AG04450 (cell line): ENCODE results near the gene TSC22D2. TPM values are rescaled to one million over a fixed set of nuclear protein-coding genes. Genes with fewer than 3 reads are reported as not detected.

Experiments used
- CTCF ChIA-PET: fragments of 300-600, 350-600 bp; formaldehyde crosslinking; extraction: SDS; loops from one replicate; lab custom pipeline; 2022; ENCODE audit warnings: antibody characterized with exemption, inconsistent platforms; lab: Charles Lee
- POLR2A ChIA-PET: fragments of 350-600 bp; formaldehyde crosslinking; extraction: SDS; loops from one replicate; lab custom pipeline; 2021; ENCODE audit warnings: antibody characterized with exemption, inconsistent platforms; lab: Yijun Ruan, JAX
- DNase-seq: peaks from one replicate; pipeline ENCODE4 v3.0.0-alpha.2; 2011; ENCODE audit warnings: low read depth, low spot score
- H3K27ac ChIP-seq: one replicate; pipeline ENCODE4 v1.5.1; 2012; ENCODE audit warnings: low read depth, low read length, control low read depth
- H3K27me3 ChIP-seq: one replicate; pipeline ENCODE4 v1.6.0; 2012; ENCODE audit warnings: low read length; ENCODE audit not compliant: control insufficient read depth, insufficient read depth
- H3K4me3 ChIP-seq: 2 replicates; pipeline ENCODE4 v1.5.1; 2011; ENCODE audit warnings: mild to moderate bottlenecking, low read depth, low read length, control low read depth
- H3K9me3 ChIP-seq: 2 replicates; pipeline ENCODE4 v1.5.1; 2012; ENCODE audit warnings: low read length; ENCODE audit not compliant: control insufficient read depth, insufficient read depth
- polyA plus RNA-seq: library from polyadenylated mRNA; depleted of rRNA; stranded (reverse); fragments of >200 nt; gene quantifications from 2 replicates; pipeline ENCODE4 v1.2.3, GENCODE V29; 2011
- TF ChIP-seq, protein P1 (sequence below): IDR thresholded peaks from 2 replicates; pipeline ENCODE4 v1.5.1; 2011; ENCODE audit warnings: low read depth, low read length, control low read depth, inconsistent platforms

Gene TSC22D2
- polyA plus RNA-seq, 1 experiment = 28.4 TPM

DNA sequence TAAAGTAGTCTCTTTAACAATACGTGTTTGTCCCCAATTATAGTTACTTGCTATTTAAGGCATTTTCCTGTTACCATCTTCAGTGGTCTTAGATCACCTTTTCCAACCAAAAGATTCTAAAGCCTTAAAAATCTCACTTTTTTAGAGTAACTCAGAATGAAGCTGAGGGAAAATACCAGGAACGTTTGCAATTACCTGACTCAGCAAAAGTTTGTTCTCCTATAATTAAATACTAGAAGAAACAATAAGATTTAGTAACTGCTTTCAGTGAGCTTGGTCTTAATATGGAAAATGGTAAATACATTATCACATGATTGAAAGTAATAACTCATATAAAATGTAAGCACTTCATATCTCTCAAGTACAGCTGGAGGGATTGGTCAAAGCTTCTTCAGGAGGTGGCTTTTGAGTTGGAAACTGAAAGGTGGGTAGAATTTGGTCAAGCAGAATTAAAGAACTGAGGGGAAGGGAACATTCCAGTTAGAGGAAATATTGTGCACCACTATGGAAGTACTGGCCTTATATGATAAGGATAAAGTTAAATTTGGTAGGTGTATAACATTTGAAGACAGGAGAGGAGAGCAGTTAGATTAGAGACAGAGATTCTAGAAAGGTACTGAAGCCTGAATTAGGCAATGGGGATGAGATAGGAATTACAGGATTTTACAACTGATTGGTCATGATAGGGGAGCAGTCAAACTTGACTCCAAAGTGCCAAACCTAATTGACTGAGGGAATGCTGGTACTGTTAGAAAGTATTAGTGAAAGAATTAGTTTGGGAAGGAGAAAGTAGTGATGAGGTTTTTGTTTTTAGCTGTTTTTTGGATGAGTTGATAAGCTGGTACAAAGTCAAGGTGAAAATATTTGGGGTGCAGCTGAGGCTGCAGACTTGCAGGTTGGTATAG is 21.9 kb downstream of the TSC22D2 start:
- Histone ChIP-seq H3K9me3 (no peaks in the 10 kb centered on the region), H3K27ac (no peak overlapping the region), H3K4me3 (no peak overlapping the region), H3K27me3 (no peaks in the 10 kb centered on the region)
- POLR2A ChIA-PET = interaction anchor here (1.5 kb wide), 1 partner anchor 21 kb away, joined by 3 read pairs; the partner anchor contains the start of gene TSC22D2
- CTCF ChIA-PET = interaction anchor here (0.8 to 1.1 kb wide), 3 partner anchors 66 to 550 kb away, joined by 3 to 4 read pairs (median 3); no protein-coding TSS in a partner anchor
- no peak for DNase-seq
- TF ChIP-seq, protein P1, sequence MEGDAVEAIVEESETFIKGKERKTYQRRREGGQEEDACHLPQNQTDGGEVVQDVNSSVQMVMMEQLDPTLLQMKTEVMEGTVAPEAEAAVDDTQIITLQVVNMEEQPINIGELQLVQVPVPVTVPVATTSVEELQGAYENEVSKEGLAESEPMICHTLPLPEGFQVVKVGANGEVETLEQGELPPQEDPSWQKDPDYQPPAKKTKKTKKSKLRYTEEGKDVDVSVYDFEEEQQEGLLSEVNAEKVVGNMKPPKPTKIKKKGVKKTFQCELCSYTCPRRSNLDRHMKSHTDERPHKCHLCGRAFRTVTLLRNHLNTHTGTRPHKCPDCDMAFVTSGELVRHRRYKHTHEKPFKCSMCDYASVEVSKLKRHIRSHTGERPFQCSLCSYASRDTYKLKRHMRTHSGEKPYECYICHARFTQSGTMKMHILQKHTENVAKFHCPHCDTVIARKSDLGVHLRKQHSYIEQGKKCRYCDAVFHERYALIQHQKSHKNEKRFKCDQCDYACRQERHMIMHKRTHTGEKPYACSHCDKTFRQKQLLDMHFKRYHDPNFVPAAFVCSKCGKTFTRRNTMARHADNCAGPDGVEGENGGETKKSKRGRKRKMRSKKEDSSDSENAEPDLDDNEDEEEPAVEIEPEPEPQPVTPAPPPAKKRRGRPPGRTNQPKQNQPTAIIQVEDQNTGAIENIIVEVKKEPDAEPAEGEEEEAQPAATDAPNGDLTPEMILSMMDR = no peak

DNA sequence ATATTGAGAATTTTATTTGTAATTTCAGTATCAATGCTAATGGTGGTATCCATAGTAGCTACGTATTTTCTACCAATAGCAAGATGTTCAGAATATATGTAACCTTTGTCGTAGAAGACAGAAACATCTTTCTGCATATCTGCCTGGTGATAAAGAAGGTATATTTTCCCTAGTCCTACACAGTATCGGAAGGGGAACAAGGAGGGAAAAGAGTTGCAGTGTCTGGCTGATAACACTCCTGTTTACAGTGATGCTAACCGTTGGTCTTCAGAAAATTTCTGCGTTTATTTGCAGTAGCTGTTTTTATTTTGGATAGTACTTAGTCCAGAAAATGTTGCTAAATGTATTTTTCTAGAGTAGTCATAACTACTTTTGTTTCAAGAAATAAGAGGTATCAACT is 25.2 kb downstream of the TSC22D2 start:
- POLR2A ChIA-PET = interaction anchor here (0.6 kb wide), 1 partner anchor 159 kb away, joined by 3 read pairs; no protein-coding TSS in a partner anchor
- CTCF ChIA-PET = interaction anchor here (2.3 kb wide), 1 partner anchor 62 kb away, joined by 5 read pairs; no protein-coding TSS in a partner anchor

DNA sequence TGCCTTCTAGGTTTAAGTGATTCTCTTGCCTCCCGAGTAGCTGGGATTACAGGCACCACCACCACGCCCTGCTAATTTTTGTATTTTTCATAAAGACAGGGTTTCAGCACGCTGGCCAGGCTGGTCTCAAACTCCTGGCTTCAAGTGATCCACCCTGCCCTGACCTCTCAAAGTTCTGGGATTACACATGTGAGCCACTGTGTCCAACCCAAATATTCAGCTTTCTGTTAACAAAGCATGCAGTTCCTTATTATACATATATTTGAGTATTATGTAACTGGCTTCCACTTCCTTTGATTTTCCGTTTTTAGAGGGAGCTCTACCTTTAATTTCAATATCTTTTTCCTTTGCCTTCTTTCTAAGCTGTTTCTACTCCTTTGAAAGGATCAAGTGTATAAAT is 26.1 kb downstream of the TSC22D2 start:
- Histone ChIP-seq H3K4me3 (no peak overlapping the region), H3K27ac (no peak overlapping the region), H3K9me3 (no peaks in the 10 kb centered on the region), H3K27me3 (no peaks in the 10 kb centered on the region)
- CTCF ChIA-PET = interaction anchor here (0.9 to 1.5 kb wide), 2 partner anchors 61 to 554 kb away, joined by 4 to 6 read pairs; no protein-coding TSS in a partner anchor
- POLR2A ChIA-PET = interaction anchor here (1.3 kb wide), 1 partner anchor 35 kb away, joined by 3 read pairs; no protein-coding TSS in a partner anchor
- TF ChIP-seq, protein P1 = no peak
- DNase-seq = no peak

More for the DNA sequence above, 25.2 kb downstream of the TSC22D2 start:
- TF ChIP-seq, protein P1 = no peak
- no peak for DNase-seq
- no peaks in the 10 kb centered on the region for H3K9me3 ChIP-seq
- H3K27ac ChIP-seq = no peak overlapping the region
- no peak overlapping the region for H3K4me3 ChIP-seq
- no peaks in the 10 kb centered on the region for H3K27me3 ChIP-seq

DNA sequence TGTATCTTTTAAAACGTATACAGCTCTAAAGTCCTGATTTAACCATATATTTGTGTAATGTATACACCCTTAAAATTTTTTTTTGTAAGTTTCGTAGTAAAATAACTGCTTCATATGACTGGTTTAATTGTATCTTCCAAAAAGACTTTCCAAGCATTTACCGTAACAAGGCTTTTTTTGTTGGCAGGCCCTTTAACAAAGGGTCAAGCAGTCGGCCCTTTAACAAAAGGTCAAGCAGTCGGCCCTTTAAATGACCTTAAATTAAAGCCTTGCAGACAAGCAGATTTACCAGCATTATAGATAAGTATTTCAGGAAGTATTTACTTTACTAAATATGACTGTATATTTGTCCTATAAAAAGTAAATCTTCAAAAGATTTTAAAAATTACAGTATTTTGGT is 28.1 kb downstream of the TSC22D2 start:
- no peaks in the 10 kb centered on the region for H3K27me3 ChIP-seq
- H3K27ac ChIP-seq = no peak overlapping the region
- H3K9me3 ChIP-seq = no peaks in the 10 kb centered on the region
- H3K4me3 ChIP-seq = no peak overlapping the region
- TF ChIP-seq, protein P1 = no peak
- DNase-seq = no peak
- CTCF ChIA-PET = no interaction called here
- POLR2A ChIA-PET = no interaction called here

DNA sequence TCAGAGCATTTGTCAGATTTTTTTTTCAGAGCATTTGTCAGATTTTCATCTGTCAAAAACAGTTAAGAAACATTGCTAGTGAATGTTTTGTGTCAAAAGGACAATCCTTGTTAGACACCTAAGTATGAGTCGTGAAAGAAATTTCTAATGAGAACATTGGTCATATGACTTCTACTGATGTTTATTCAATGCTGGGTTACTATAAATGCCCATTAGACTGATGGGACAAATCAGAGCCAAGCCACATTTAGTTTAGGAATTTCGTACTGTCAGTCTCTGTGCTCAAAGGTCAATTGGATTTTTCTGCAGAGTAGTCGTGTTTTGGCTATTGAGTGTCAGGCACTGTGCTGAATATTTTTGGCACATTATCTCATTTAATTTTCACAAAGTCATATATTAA is 31.6 kb downstream of the TSC22D2 start:
- no peak for DNase-seq

More for the DNA sequence above, 31.6 kb downstream of the TSC22D2 start:
- H3K27ac ChIP-seq = no peak overlapping the region
- H3K9me3 ChIP-seq = no peaks in the 10 kb centered on the region
- ChIA-PET POLR2A (no interaction called here), CTCF (no interaction called here)
- TF ChIP-seq, protein P1 = no peak
- no peak overlapping the region for H3K4me3 ChIP-seq
- no peaks in the 10 kb centered on the region for H3K27me3 ChIP-seq
